Cardiac fibroblast (primary cell): Measurements from ENCODE around the gene RIPK4.

Experiments used
- DNase-seq, 2 donors: peaks; one replicate each; pipeline versions ENCODE4 v3.0.0 to v3.0.0-alpha.2; 2010; ENCODE audit warnings: low read depth in 2 of 2
- H3K4me3 ChIP-seq, 2 donors: replicated peaks in 1 of 2; 1 replicate in 1 of 2; 2 replicates in 1 of 2; pipeline ENCODE4 v1.5.1; 2011; ENCODE audit warnings: low read depth in 2 of 2, low read length in 2 of 2, mild to moderate bottlenecking in 2 of 2, moderate library complexity in 1 of 2
- TF ChIP-seq, protein P1 (sequence below): IDR thresholded peaks from one replicate; pipeline ENCODE4 v1.5.1; 2011; ENCODE audit warnings: low read depth, mild to moderate bottlenecking, low read length, inconsistent platforms

Gene RIPK4

DNA sequence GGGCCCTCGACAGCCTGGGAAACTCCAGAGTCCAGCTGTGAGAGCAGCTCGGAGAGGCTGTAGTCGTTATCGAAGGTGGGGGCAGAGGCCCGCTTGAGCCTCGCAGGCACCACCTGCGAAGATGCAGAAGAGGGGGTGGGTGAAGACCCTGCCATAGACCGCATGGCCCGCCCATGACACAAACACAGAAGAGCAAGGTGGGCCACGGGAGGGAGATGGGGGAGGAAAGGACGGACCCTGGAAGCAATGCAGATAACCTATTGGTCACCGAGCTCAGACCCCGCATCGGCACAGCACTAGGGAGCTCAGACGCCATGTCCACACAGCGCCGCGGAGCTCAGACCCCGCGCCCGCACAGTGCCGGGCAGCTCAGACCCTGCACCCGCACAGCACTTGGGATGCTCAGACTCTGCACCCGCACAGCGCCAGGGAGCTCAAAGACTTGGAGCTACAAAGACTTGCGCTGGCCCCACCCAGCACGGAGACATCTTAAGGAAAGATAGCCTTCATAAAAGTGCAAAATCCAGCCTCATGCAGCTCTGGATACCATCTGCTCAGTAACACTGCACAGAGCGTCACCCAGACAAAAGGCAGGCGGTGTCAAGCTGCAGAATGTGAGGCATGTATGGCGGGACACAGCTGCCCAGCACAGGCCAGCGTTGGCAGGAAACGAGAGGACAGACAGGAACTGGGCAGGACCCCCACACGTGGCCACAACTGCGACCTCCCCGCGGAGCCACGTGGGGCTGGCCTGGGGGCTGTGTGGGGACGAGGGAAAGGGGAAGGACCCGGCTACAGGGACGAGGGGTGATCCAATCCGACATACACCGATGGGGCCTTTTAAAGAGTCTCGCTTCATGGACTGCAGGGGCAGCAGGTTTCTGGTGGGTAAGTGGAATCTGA is 22.6 kb downstream of the RIPK4 start:
- DNase-seq, result no peak
- TF ChIP-seq, protein P1, sequence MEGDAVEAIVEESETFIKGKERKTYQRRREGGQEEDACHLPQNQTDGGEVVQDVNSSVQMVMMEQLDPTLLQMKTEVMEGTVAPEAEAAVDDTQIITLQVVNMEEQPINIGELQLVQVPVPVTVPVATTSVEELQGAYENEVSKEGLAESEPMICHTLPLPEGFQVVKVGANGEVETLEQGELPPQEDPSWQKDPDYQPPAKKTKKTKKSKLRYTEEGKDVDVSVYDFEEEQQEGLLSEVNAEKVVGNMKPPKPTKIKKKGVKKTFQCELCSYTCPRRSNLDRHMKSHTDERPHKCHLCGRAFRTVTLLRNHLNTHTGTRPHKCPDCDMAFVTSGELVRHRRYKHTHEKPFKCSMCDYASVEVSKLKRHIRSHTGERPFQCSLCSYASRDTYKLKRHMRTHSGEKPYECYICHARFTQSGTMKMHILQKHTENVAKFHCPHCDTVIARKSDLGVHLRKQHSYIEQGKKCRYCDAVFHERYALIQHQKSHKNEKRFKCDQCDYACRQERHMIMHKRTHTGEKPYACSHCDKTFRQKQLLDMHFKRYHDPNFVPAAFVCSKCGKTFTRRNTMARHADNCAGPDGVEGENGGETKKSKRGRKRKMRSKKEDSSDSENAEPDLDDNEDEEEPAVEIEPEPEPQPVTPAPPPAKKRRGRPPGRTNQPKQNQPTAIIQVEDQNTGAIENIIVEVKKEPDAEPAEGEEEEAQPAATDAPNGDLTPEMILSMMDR, result no peak
- no peak overlapping the region for H3K4me3 ChIP-seq

DNA sequence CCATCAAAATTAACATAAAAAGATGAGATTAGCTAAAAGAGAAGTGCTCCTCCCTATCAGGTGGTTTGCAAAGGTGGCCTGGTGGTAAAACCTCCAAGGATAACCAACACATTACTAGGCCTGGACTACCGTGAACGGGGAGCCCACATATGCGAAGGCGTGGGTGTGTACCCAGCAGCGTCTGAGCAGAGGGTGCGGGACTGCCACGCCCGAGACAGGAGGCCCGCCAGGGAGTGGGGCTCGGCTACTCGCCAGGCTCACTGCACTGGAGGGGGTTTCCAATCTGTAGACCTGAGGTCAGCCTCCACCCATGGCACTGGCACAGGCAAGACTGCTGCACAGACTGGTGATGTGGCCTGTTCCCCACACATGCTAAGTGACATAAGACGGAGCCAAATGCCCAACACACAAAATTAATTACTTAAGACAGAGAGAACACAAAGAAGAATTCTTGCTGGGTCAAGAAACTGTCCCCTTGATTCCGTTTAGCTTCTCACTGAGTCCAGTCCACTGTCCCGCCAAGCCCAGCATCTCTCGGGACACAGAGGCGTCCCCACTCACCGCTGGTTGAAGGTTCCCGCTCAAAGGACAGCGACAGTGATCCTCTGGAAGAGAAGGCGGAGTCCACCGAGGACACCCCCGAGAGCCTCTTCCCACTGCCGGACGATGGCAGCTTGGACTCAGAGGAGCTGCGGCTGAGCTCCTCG is 23.4 kb downstream of the RIPK4 start:
- no peak overlapping the region for H3K4me3 ChIP-seq
- TF ChIP-seq, protein P1, result no peak
- DNase-seq, result no peak

DNA sequence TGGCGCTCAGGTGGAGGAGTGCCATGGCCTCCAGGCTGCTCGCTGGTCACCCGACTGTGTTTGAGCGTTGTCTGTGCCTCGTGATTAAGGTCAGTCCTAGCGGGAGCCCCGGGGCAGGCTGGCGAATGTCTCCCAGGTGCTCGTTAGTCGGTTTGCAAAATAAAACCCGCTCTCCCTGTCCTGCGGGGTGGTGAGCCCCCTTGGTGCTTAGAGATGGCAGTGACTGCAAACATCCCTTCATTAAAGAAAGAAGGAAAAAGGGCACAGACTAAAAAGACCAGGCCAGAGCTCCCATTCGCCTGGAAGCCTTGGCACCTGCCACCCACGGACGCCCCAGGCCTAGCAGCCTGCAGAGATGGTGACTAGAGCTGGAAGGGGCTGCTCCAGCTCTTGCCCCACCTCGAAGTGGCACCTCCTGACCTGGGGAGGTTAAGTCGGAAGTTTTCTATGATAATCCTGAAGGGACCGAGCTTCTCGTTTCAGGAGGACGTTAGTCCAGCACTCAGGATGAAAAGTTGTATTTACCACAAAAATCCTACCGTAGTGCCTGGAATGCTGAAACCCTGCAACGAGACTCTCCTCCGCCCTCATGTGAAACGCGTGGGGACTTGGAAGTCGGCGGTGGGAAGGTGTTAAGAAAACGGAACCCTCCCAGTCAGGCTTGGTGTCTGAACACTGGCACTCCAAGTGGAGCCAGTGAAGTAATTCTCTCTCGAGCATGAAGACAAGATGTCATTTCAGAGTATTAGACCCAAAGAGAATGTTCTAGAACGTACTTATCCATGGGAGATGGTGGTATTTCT is 24.6 kb downstream of the RIPK4 start:
- TF ChIP-seq, protein P1, result no peak
- DNase-seq, result no peak
- H3K4me3 ChIP-seq, result no peak overlapping the region

DNA sequence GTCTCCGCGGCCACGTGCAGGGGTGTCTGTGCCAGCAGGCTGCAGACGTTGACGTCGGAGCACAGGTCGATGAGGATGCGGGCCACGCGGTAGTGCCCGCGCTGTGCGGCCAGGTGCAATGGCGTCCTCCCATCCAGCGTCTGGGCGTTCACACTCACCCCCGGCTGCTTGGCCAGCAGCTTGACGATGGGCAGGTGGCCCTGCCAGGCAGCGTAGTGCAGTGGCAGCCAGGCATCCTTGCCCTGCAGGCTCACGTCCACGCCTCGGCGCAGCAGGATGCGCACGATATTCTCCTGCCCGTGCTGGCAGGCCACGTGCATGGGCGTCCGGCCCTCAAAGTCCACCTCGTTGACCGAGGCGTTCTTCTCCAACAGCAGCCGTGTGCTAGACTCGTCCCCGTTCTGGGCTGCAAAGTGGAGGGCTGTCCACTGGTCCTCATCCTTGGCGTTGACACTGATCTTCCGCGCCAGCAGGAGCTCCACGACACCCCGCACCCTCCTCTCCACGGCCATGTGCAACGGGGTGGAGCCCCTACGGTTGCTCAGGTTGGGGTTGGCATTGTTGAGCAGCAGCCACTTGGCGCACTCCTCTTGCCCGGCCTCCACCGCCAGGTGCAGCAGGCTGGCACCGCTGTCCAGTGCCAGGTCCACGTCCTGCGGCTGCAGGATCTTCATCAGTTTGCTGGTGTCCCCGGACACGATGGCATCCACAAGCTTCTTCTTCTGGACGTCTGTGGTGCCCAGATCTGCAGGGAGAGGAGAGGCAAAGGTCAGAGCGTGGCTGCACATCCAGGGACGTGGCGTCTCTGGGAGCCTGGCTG is 25.4 kb downstream of the RIPK4 start:
- H3K4me3 ChIP-seq, result no peak overlapping the region
- TF ChIP-seq, protein P1, result no peak
- no peak for DNase-seq

DNA sequence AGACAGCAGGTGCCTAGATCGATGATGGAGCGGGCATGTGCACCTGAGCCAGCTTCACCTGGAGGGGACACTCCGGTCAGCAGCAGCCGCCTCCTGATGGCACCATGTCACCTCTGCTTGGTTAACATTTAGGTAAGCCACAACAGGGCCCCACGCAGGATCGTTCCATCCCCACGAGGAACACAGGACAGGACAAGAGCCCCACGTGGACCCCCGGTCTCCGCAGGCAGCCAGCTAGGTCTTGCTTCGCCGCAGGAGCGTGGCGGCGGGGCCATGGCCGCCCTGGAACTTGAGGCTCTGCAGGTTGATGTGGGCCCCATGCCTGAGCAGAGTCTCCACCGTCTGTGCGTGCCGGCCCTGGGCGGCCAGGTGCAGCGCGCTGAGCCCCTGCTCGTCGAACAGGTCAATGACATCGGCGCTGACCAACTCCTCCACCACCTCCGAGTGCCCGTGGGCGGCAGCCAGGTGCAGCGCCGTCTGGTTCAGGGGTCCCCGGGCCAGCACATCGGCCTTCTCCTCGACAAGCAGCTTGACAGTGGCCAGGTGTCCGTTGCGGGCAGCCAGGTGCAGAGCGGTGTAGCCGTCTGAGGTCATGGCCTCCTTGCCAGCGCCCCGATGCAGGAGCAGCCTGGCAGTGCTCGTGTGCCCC is 26.1 kb downstream of the RIPK4 start:
- H3K4me3 ChIP-seq, result no peak overlapping the region
- DNase-seq, result no peak
- TF ChIP-seq, protein P1, result no peak
